Skeletal muscle cell (primary cell): Measurements from ENCODE around the gene WDR90.

Experiments used
- DNase-seq: peaks from one replicate; pipeline ENCODE4 v3.0.0-alpha.2; 2010; ENCODE audit warnings: low read depth
- H3K4me3 ChIP-seq: 2 replicates; pipeline ENCODE4 v1.5.1; 2011; ENCODE audit warnings: low read depth, mild to moderate bottlenecking, control low read depth, low read length, moderate library complexity

The WDR90 gene

GRCh38 chr16:671353-672131, 22.4 kb downstream of the WDR90 start:
- no peak overlapping the region for H3K4me3 ChIP-seq
- no peak for DNase-seq

- H3K4me3 ChIP-seq, result no peak overlapping the region
- DNase-seq, result no peak
Observed at GRCh38 chr16:672371-672770, 23.2 kb downstream of the WDR90 start.

GRCh38 chr16:672851-673250, 23.7 kb downstream of the WDR90 start:
- no peak for DNase-seq
- H3K4me3 ChIP-seq, result no peak overlapping the region

GRCh38 chr16:673399-673991, 24.3 kb downstream of the WDR90 start:
- H3K4me3 ChIP-seq, result no peak overlapping the region

GRCh38 chr16:674214-674881, 25.2 kb downstream of the WDR90 start:
- no peak overlapping the region for H3K4me3 ChIP-seq
- no peak for DNase-seq

More at GRCh38 chr16:673399-673991, 24.3 kb downstream of the WDR90 start:
- no peak for DNase-seq

GRCh38 chr16:674968-675883, 26.1 kb downstream of the WDR90 start, which contains the start of gene RHBDL1:
Gene RHBDL1, plus strand, starts transcription at chr16:675671. Its CDS starts 120 bp downstream, at chr16:675791.
- peak within 1 kb of the TSS; percentile 43 for H3K4me3 ChIP-seq
- DNase-seq, result no peak

- DNase-seq, result no peak
Observed at GRCh38 chr16:675884-676564, 26.9 kb downstream of the WDR90 start.

GRCh38 chr16:676565-676902, 27.4 kb downstream of the WDR90 start:
- H3K4me3 ChIP-seq, result no peak overlapping the region
- no peak for DNase-seq

More at GRCh38 chr16:675884-676564, 26.9 kb downstream of the WDR90 start:
- H3K4me3 ChIP-seq, result peak overlapping the region; percentile 43

GRCh38 chr16:676913-677312, 27.7 kb downstream of the WDR90 start:
- no peak for DNase-seq

GRCh38 chr16:677316-678190, 28.4 kb downstream of the WDR90 start:
- no peak overlapping the region for H3K4me3 ChIP-seq

More at GRCh38 chr16:676913-677312, 27.7 kb downstream of the WDR90 start:
- H3K4me3 ChIP-seq, result no peak overlapping the region

GRCh38 chr16:678209-678857, 29.2 kb downstream of the WDR90 start:
- no peak for DNase-seq
- H3K4me3 ChIP-seq, result no peak overlapping the region

More at GRCh38 chr16:677316-678190, 28.4 kb downstream of the WDR90 start:
- DNase-seq, result no peak

GRCh38 chr16:678858-679813, 30.0 kb downstream of the WDR90 start:
- no peak for DNase-seq

GRCh38 chr16:679814-680624, 30.9 kb downstream of the WDR90 start, which contains the start of gene STUB1:
Gene STUB1, plus strand, starts transcription at chr16:680410. Its CDS starts 116 bp downstream, at chr16:680526.
- no peak for DNase-seq
- peak within 1 kb of the TSS; percentile 86 for H3K4me3 ChIP-seq

More at GRCh38 chr16:678858-679813, 30.0 kb downstream of the WDR90 start:
- peak overlapping the region; percentile 56 for H3K4me3 ChIP-seq

GRCh38 chr16:680625-680945, 31.4 kb downstream of the WDR90 start:
- DNase-seq, result no peak
- peak overlapping the region; percentile 86 for H3K4me3 ChIP-seq

- no peak for DNase-seq
- peak overlapping the region; percentile 86 for H3K4me3 ChIP-seq
Observed at GRCh38 chr16:680967-681745, 32.0 kb downstream of the WDR90 start.
